HG02884 (cell line): ENCODE measurements around the gene TBC1D13.
"Not testable (repeated sequence)": the region's sequence is repeated elsewhere in the genome, so short reads cannot be mapped to it uniquely, and the experiment has no call there.

Experiments used
- ATAC-seq: cut with Tn5 transposase; IDR thresholded peaks from one replicate; pipeline ENCODE4 v1.9.1; 2021; ENCODE audit warnings: mild to moderate bottlenecking, moderate library complexity; ENCODE audit not compliant: unreplicated experiment

TBC1D13 gene

DNA sequence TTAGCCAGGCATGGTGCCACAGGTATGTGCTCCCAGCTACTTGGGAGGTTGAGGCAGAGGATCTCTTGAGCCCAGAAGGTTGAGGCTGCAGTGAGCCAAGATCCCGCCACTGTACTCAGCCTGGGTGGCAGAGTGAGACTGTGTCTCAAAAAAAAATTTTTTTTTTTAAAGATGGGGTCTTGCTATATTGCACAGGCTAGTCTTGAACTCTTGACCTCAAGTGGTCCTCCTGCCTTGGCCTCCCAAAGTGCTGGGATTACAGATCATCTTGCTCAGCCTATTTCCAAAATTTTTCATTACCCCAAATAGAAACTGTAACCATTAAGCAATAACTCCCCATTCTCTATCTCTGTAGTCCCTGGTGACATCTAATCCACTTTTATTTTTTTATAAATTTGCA lies 4.4 kb upstream of the TBC1D13 start:
- ATAC-seq = no peak

DNA sequence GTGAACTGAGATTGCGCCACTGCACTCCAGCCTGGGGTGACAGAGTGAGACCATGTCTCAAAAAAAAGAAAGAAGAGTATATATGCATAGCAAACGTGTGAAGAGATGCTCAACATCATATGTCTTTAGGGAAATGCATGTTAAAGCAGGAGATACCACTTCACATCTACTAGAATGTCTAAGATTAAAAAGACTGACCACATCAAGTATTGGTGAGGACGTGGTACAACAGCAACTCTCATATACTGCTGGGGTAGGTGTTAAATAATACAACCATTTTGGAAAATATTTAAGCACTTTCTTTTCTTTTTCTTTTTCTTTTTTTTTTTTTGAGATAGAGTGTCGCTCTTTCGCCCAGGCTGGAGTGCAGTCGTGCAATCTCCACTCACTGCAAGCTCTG lies 1.6 kb upstream of the TBC1D13 start:
- no peak for ATAC-seq

DNA sequence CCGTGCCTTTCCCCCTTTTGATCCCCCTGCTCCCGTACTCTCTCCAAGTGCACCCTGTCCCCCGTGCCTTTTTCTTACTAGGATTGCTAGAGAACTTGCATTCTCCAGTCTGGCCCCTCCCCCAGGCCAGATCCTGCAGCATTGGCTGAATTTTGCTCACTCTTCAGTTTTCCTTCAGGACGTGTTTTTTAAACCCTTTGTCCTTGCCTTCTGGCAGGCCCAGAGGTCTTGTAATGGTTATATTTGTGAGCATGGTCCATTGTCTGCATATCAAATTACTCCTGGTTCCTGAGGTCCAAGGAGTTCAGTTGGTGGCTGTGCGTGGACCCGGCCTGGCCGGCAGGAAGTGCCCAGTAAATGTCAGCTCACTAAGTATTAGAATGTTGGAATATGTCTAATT lies 606 bp downstream of the TBC1D13 start:
- ATAC-seq = no peak

DNA sequence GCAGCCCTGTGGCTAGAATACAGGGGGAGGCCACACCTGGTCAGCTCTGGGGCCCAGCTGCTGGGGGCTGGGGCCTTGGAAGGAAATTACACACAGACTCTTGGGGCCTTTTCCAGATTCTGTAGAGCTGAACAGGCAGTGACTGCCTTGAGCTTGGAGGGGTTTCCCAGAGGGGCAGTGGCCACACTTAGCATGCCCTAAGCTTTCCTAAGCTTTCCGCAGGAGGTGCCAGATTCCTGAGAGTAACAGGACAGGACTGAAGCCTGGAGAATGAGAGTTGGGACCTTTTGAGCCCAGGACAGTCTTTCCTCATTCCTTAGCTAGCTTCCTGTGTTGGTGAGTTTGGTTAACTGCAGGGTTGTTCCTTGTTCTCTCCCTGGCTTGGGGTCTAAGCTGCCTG lies 1.4 kb downstream of the TBC1D13 start:
- no peak for ATAC-seq

DNA sequence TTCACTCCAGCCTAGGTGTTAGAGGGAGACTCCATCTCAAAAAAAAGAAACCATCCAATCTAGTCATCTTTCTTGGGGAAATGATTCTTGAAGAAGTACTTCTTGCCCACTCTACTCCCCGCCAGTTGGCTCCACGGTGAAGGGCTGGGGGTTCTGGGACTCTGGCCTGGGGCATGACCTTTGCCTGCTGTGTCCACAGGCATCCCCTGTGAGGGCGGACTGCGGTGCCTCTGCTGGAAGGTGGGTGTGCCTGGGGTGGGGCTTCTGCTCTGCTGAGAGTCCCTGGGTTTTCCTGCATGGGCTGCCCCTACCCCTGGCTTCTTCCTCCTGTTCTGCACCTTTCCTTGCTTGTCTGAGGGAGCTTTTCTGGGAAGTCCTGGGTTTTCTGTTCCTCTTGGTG lies 3.5 kb downstream of the TBC1D13 start:
- ATAC-seq = no peak

DNA sequence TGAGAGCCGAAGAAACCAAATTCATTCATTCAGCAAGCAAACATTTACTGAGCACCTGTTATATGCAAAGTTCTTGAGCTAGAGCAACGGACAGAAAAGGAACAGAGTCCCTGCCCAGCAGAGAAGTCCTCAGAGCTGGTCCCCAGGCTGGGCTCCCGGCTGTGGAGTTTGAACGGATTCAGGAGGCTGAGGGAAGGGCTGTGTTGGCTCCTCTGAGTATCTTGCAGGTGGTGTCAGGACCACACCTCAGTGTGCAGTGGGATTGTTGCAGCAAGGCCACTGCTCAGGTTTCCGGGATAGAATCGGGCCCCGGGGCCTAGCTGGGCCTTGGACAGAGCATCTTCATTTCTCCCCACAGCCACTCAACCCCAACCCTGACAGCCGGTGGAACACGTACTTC lies 5.1 kb downstream of the TBC1D13 start:
- ATAC-seq = no peak

DNA sequence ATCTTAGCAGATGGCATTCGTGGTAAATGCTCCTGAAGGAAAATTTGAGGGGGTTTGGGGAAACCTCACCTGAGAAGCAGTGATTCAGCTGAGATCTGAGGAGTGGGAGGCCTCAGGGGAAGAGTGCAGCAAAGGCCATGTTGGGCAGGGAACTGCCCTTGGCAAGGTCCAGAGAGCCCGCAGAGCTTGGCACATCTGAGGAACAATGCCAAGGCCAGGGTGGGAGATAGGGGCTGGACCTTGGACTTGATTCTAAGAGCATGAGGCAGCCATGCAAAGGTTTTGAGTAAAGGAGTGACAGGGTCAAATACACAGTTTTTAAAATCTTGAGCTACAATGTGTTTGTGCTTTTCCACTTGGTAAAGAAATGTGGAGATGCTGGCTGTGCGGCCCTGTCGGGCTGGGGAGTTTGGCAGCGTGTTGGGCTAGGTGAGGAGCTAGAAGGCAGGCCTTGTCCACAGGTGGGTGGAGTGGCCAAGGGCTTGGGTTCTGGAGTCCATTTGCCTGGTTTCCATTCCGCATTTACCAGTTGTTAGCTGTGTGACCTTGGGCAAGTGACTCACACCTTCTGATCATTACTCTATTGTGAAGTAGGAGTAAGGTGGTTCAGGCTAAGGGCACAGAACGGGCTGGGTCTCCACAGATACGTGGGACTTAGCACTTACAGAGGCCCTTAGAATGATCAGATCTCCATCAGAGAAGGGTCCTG lies 6.1 kb downstream of the TBC1D13 start:
- no peak for ATAC-seq

DNA sequence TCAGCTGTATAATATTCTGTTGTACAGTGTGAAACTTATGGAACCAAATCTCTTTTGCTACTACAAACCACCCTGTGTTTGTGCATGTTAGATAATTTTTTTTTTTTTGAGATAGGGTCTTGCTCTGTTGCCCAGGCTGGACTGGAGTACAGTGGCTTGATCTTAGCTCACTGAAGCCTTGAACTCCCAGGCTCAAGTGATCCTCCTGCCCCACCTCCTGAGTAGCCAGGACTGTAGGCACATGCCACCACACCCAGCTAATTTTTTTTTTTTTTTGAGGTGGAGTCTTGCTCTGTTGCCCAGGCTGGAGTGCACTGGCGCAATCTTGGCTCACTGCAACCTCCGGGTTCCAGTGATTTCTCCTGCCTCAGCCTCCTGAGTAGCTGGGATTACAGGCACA lies 7.9 kb downstream of the TBC1D13 start:
- not testable (repeated sequence) for ATAC-seq

DNA sequence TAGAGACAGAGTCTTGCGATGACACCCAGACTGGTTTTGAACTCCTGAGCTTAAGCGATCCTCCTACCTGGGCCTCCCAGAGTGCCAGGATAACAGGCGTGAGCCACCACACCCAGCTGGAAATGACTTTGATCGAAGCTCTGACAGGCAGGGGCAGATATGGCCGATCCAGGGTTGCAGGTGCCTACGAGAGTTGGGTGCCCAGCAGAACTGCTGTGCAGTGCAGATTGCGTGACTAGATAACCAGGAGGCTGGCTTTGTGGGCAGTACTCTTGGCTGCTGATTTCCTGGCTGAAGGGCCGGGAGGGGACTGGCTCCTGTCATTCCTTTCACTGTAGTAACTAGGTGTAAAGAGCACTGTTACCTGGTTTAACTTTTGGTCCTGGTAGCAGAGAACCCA lies 11.8 kb downstream of the TBC1D13 start:
- no peak for ATAC-seq

DNA sequence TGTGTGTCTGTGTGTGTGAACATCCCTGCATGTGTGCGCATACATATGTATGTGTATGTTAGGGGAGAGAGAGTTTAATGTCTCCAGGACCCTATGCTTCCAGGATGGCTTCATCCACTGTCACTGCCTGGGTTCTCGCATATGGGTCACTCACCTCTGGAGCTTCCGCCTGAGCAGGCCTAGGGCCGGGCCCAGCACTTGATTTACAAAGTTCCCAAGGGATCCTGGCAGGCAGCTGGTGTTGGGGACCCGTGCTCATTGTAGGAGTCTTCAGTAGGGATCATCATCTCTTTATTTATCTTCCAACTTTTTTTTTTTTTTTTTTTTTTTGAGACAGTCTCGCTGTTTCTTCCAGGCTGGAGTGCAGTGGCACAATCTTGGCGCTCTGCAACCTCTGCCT lies 13.0 kb downstream of the TBC1D13 start:
- ATAC-seq = no peak

DNA sequence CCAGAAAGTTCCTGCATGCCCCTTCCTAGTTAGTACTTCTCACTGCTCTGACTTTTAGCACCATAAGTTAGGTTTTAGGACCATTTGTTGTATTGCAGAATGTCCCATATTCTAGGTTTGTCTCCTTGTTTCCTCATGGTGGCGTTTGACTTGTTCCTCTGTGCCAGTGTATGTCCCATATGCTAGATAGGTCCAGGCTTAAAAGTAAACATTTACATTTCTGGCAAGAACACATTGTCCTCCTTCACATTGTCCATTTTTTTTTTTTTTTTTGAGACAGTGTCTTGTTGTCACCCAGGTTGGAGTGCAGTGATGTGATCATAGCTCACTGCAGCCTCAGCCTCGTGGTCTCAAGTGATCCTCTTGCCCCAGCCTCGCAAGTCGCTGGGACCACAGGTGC lies 15.4 kb downstream of the TBC1D13 start:
- ATAC-seq = no peak

DNA sequence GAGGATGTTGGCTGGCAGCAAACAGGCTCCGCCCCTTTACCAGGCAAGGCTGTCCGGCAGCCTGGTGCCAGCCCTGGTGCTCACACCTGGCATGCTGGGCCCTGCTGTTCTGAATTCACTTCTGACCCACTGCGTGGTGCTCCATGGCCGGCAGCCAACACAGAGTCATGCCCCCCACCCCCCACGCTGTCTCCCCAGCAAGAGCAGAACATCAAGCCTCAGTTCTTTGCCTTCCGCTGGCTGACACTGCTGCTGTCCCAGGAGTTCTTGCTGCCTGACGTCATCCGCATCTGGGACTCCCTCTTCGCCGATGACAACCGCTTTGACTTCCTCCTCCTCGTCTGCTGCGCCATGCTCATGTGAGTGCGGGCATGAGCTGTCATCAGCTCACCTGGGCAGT lies 18.6 kb downstream of the TBC1D13 start:
- ATAC-seq = no peak

DNA sequence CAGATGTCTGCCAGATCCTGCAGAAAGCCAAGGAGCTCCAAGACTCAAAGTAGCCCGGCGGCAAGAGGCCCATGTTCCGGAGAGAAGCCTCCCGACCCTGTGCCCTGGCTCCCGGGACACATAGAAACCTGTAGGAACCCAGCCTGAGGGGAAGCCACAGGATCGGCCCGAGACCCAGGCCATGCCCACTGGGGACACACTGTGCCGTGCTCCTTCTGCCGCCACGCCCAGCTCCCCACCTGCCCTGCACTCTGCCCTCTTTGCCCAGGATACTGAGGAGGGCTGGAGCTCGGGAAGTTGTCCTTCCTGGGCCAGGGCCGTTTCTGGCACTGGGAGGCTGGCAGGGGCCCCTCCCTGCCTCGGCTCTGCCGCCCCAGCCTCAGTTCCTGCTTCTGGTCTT lies 20.8 kb downstream of the TBC1D13 start:
- no peak for ATAC-seq

DNA sequence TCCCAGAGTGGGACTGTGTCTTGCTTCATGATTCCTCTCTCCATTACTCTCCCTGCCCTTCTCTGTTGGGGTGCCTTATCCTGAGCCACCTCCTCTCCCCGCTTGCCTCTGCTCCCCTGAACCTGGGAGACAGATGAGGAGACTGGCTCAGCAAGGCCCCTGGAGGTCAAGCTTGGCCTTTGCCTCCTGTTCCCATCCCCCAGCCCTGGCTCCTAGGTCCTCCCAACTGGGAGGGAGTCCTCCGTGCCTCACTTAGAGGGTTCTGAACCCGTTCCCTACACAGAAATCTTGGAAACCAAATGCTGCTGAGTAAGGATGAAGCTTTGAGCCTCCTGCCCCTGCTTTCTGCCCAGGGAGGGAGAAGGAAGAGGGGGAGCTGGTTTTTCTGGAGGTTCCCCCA lies 21.5 kb downstream of the TBC1D13 start:
- ATAC-seq = no peak

DNA sequence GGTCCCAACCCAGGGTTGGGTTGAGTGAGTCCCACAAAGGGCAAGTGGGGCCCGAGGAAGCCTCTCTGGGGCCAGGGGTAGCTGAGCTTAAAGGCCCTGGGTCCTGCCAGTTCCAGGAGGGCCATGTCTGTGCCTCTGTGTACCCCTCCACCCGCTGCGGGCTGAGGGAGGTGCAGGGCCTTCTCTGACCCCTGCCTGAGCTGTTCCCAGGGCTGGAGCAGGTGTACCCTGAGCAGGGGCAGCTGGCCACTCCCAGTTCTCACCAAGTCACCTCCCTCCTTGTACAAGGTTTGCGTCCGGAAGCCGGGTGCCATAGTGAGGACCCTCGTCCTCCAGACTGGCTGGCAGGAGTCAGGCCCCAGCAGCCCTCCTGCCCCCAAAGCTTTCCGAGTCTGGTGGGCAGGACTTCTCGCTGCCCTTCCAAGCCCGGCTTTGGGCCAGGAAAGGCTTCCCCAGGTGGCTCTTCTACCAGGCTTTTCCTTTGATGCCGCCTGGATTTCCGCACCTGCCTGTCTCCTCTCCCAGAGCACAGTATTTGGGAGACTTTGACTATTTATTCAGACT lies 22.1 kb downstream of the TBC1D13 start:
- no peak for ATAC-seq

DNA sequence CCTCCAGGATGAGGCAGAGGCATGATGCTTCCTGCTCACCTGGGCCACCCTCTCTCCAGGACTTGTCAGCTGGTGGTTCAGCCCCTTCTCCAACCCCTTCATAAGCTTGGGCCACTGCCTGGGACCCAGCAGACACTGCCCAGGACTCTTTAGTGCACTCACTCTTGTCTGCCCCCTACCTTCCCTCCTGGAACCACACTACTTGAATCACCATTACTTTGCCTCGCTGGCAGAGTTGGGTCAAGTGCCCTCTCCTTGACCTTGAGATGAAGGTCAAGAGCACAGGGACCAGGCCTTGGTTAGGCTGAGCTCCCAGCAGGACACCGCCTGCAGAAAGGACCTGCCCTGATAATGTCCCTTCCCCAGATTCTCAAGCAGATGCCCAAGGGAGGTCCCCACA lies 22.8 kb downstream of the TBC1D13 start:
- ATAC-seq = no peak

DNA sequence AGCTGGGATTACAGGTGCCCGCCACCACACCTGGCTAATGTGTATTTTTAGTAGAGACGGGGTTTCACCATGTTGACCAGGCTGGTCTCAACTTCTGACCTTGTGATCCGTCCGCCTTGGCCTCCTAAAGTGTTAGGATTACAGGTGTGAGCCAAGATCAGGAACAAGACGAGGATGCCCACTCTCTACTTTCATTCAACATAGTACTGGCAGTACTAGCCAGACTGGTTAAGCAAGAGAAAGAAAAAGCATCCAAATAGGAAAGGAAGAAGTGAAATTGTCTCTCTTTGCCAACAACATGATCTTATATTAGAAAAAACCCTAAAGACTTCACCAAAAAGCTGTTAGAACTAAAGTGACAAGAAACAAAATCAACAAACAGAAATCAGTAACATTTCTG lies 23.8 kb downstream of the TBC1D13 start:
- no peak for ATAC-seq

DNA sequence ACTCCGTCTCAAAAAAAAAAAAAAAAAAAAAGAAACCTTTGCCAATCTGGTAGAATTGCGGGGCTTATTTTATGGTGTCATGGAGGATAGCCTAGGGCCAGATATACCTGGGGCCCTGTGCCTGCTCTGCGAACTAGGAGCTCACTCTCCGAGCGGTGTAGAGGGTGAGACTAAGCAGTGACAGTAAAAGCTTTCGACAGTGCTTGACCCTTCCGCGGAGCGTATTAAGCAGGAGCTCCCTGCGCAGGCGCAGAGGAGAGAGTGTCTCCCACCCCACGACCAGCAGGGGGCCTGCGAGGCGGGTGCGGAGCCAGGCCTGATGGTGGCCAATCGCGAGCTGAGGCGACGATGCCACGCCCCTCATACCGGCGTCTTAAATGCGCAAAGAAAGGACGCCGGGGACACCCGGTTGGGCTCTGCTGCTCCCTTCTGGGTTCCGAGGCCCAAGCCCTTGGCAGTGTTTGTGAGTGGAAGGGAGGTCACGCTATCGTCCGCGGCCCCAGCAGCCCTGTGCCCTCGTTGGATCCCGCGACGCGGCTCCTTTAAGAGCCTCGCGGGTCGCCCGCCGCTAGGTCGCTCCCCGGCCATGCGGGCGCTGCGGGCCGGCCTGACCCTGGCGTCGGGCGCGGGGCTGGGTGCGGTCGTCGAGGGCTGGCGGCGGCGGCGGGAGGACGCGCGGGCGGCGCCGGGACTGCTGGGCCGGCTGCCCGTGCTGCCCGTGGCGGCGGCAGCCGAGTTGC lies 31.2 kb downstream of the TBC1D13 start, which contains the start of gene ENDOG:
TSS of gene ENDOG (plus strand) at position 402 of the 740 bp plus-strand sequence. CDS start at position 587, 185 bp downstream.
- peak; percentile 91 for ATAC-seq

DNA sequence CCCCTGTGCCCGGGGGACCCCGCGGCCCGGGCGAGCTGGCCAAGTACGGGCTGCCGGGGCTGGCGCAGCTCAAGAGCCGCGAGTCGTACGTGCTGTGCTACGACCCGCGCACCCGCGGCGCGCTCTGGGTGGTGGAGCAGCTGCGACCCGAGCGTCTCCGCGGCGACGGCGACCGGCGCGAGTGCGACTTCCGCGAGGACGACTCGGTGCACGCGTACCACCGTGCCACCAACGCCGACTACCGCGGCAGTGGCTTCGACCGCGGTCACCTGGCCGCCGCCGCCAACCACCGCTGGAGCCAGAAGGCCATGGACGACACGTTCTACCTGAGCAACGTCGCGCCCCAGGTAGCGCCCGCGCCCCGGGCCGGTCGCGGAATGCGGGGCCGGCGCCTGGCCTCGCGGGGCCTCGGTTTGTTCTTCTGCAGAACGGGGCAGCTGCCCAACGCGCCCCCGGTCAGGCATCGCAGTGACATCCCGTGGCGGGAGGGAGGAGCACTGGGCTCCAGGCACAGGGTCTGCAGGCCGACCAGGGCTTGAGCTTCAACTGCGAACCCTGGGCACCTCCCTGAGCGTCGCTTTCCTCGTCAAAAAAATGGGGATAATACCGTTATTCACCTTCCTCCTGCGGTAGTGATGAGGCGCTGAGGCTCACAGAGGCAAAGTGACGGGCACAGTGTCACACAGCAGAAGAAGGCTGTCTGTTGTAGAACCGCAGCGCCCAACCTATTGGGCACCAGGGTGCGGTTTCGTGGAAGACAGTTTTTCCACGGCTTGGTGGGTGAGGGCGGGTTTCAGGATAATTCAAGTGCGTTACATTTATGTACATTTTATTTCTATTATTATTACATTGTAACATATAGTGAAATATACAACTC lies 32.0 kb downstream of the TBC1D13 start:
- peak; percentile 30 for ATAC-seq

DNA sequence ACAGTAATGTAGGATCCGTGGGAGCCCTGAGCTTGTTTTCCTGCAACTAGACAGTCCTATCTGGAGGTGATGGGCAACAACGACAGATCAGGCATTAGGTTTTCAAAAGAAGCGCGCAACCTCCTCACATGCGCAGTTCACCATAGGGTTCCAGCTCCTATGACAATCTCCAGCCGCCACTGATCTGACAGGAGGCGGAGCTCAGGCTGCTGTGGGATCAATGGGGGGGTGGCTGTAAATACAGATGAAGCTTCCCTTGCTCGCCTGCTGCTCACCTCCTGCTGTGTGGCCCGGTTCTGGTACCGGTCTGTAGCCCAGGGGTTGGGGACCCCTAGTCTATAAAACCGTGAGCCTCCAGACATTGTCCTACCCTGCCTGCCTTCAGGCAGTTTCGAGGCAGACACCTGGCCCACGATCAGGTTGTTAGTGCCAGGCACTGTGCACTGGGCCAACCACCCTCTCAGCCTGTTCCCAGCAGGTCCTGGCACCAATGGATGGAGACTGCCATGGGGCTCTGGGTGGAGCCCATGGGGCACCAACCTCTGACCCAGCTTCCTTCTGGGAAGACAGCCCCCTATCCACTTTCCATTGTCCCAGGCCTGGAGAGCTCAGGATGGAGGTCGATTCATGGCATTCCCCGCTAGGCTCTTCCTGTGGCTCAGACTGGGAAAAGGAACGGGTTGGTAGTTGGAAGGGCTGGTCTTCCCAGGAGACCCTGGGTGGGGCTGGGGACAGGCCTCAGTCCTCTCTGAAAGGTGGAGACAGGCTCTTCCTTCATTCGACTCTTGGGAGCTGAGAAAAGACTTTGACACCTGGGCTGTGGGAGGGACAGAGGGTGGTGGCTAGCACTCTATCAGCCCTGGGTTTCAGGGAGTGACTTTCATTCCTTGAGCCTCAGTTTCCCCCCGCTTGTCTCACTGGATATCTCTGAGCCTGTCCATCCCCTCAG lies 32.9 kb downstream of the TBC1D13 start:
- ATAC-seq = no peak
